ENCODE measurements around the gene PAK1IP1.

- TF ChIP-seq GATA3 (IDR thresholded peaks at IDR 0.05; ENCODE audit: low read depth, low read length), result no peak
- no peak for TF ChIP-seq GATA2 (IDR thresholded peaks at IDR 0.05; ENCODE audit: low read depth, low read length)
Measured at GRCh38 chr6:10696655-10697054, 1.9 kb downstream of the PAK1IP1 start.

Data from SH-SY5Y (cell line).